ENCODE data around the gene DGKI.

DGKI gene

GRCh38 chr7:137846827-137847567 lies at the start of gene DGKI:
Gene DGKI, minus strand, starts transcription at chr7:137846974.
- no peak for DNase-seq

DNA sequence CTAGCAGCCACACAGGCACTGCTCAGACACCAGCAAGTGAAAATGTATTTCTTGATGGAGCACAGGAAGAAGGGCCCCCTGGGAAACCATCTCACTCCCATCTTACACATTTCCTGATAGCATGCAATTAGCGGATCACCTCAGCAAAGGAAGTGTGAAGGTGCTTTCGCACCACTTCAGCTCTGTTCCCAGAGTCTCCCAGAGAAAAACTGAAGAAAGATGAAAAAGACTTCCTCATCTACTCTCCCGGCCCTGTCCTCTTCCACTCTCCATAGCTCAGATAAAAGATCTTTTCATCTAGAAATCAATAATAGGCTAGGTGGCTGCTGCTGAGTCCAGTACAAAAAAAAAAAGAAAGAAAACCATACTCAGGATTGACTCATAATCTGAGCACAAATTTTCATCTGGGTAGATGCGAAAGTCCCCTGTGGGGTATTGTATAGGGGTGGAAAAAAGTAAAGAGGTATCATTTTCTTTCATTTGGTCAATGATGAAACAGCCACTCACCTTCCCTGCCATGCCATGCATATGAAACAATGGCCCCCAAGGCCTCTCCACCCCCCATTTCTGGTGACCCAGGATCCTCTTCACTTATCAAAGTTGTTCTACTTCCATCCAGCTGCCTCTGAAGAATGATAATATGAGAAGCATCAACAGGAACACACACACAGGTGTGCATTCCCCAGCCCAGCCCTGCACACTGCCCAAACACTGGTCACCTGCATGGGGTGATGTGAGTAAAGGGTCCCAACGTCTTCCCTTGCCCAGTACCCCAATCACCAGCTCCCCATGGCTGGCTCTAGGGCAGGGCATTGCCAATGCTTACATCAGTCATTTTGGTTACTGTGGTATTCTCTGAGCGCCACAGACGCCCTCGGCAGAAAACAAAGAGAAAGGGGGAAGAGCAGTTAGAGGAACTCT lies 48.8 kb upstream of the DGKI start:
- DNase-seq = no peak

DNA sequence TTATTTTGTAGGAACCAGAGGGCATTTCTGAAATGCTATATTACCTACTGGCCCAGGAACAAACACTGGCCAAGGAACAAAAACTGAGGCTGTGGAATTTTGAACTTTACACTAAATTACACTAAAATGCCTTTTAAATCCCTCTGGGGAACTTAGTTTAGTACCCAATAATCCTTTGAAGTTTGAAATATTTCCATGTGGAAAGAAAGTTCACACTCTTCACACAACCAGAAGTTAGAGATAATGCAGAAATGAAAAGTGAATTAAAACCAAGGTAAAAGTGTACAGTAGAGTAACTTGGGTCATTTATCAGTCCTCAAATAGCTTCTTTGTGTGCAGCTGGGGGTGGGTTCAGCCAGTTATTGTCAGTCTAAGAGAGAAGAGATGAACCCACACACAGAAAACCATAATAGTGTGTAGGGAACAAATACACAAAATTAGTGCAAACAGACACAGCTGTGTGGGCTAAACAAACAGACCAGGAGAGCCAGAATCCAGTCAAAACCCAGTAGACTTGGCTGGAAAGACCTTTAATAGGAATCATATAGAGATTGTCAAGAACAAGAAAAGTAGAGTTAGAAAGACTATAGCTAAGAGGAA lies 46.5 kb upstream of the DGKI start:
- DNase-seq = no peak

DNA sequence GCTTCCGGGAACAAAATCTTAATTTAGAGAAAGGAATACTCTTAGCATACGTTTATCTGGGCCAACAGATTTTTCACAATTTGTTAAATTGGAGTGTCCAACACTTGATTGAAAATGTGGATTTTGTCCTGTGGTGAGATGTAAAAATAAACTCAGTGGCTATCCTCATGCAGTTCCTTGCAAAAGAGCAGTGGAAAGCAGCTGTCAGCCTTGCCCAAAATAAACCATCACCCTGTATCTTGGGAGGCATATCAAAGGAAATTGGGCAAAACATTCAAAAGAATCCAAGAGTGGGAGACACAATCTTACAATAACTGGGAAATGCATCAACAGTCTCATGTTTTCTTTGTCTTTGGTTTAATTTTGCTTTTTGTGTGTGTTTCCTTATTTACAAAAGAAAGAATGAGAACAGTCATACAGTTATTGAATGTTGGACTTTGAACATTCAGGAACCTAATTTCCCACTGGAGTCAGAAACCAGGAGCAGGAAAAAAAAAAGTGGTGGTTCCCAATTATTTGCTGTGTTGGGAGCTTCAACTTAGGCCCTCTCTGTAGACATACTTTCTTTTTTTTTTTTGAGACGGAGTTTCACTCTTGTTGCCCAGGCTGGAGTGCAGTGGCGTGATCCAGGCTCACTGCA lies 44.4 kb upstream of the DGKI start:
- no peak for DNase-seq

DNA sequence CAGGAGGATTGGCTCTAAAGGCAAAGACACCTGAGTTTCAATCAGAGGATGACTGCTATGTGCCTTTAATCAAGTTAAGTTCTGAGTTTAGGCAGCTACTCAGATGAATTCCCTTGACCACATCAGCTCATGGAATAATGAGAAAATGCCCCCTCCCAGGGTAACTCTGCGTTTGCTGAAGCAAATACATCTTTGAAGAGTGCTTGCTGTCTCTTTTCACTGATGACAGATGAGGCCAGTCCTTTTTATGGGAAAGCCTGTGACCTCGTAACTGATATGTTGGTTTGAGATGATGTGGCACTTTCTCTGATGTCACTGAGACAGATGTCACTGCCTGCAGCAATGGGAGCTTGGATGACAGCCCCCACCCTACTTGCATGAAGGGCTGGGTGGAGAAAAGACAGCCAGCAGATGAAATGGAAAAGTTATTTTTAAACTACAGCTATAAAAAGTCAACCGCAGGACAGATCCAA lies 43.7 kb upstream of the DGKI start:
- no peak for DNase-seq

DNA sequence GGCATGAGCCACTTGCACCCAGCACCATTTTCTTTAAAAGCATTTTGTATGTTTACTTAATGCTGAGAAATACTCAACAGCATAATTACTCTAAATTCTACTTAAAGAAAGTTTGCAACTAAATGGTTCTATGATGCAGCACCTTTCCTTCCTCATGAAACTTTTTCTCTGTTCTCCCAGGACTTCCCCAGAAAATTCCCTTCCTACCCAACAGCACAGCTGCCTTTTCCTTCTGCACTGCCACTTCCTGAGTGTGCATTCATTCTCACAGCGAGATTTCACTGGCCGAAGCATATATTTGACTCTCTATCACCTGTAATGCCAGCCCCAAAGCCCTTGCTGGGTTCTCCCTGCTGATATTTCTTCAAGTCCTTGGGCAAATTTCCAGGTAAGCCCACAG lies 41.5 kb upstream of the DGKI start:
- DNase-seq = no peak

- DNase-seq = no peak
Observed at GRCh38 chr7:137886746-137887145, 40.0 kb upstream of the DGKI start.

- DNase-seq = no peak
Observed at GRCh38 chr7:137886281-137886680, 39.5 kb upstream of the DGKI start.

GRCh38 chr7:137885678-137886077 lies 38.9 kb upstream of the DGKI start:
- no peak for DNase-seq

GRCh38 chr7:137882806-137883205 lies 36.0 kb upstream of the DGKI start:
- no peak for DNase-seq

DNA sequence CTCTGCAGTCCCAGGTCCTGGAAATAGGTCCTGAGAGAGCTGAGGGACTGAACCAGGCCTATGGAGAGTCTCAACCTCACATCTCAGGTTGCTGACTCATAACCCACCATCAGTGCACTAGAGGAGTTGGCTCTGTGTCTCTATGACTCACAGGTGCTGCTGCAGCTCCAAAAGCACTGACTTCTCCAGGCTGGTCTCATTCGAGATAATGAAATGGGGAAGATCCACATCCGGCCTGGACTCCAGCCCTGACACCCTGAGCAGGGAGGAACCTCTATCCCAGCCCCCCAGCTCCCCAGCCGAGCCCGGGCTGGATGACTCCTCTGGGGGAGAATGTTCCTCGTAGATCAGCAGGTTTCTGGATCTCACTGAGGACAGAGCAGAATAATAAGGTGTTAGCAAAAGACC lies 35.5 kb upstream of the DGKI start:
- no peak for DNase-seq

GRCh38 chr7:137881607-137882260 lies 35.0 kb upstream of the DGKI start:
- no peak for DNase-seq

DNA sequence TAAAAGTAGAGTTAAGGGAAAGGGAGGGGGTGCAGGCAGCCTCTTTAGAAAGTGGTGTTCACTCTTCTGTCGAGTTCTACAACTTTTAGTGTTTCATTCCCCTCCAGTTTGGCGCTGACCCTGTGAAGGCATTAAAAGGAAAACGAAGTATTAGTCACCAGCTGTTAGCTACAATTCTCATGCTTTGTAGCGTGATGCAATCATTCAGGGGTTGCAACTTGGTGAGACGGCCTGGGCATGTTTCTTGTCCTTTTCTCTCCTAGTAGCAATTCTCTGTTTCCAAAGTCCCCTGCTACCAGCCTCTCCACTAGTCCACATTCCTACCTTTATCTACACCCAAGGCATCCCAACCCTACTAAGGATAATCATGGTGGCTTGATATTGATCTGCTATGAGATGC lies 33.7 kb upstream of the DGKI start:
- no peak for DNase-seq

DNA sequence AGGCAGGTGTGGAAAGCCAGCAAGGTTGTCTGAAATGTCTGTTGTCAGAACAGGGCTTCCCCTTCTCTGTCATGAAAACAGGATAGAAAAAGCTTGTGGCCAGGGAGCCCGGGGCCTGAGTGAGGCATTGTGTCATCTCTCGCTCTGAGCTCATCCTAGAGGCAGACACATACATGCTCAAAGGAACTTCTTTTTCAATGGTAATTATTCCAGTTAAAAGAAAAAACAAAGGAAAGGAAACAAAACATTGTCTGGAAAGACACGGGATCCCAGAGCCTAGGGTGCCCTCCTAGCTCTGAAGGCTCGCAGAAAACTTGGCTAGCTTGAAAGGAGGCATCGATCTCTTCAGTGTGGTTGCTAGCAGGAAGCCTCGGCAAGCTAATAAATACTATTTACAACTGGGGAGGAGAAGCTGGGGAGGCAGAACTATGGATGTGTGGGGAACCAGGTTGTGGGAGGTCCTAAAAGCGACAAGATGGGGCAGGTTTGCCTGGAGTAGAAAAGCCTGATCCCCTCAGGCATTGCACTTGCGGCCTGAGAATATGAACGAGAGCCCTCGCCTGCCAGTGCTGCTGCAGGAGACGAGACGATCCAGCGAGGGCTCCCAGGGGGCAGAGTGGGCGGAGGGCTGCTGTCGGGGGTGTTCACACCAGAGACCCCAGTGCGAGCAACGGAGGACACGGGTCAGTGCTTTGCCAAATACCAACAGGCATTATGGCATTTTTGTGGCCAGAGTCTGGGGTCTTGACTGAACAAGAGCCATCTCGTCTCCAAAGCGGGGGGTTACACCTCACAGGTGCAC lies 32.8 kb upstream of the DGKI start:
- no peak for DNase-seq

GRCh38 chr7:137878333-137878961 lies 31.7 kb upstream of the DGKI start:
- peak; percentile 48 for DNase-seq

DNA sequence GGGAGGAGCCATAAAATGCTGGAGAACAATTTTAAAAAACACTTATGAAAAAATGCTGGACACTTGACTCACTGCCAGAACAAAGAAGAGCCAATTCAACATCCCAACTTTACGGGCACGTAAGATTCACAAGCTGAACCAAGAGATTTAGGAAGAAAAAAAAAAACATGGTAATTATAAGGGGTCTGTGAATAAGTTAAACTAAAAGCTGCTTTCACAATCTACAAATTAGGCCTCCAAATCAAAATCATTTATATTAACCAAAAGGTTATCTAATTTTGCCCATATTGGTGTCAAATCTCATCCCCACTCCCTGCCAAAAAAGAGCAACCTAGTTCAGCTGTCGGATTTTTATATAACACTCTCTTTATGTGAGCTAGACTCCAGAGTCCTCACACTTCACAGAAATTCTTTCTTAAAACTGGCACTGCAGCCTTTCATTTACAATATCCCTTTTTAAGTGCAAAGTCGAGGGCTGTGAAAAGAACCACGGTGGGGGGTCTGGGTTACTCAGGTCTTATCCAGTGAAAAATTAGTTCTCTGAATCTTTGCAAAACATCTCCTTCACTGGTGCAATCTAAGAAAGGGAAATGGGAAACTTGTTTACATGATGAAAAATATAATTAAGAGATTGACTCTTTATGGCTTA lies 30.4 kb upstream of the DGKI start:
- DNase-seq = no peak

DNA sequence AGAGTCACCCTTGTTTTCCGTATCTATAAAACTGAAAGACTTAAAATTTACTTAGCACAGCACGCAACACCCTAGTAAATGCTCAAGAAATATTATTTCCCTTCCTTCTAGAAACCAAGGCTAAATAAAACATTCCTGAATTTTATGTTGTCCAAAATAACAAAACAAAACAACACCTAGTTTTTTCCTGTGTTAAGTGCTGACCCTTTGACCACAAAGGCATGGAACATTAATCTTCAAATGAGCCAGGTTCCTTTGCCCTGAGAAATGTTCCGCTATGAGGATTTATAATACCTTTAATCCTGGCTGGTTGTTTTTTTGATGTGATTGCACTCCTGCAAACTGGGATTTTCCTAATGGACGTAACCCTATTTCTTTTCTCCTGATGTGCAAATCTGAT lies 29.0 kb upstream of the DGKI start:
- no peak for DNase-seq

DNA sequence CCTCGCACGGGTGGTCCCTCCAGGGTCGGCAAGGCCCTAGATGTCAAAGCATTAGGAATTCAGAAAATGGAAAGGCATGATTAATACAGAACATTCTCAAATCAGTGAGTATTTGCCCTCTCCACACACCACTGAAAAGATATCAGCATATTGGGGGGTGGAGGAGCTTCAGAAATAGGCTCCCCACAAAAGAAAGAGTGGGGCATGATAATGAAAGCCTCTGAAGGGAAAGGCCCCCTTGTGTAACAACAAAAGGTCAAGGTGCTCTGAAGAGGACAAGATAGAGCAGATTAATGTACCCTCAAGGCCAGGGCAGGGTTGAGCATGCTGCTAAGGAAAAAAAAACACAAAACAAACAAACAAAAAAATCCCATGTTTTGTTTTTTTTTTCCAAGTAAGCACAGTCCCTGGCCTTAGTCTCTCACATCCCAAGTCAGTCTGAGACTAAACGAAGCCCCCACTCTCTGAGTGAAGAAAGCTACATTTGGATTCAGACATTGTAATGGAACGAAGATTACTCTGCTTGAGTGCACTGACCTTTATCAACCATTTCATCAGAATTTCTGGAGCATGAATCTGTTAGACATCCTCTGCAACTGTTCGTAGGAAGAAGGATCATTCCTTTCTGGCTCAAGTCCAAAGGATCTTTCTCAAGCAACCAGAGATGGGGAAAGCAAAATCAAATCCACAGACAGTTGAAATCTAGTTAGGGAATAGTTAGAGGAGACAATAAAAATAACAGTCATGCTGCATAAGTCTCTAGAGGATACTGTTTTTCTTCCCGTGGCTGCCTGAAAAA lies 27.4 kb upstream of the DGKI start:
- DNase-seq = no peak

- no peak for DNase-seq
Observed at GRCh38 chr7:137873524-137873923, 26.8 kb upstream of the DGKI start.
